Gastroesophageal sphincter (tissue), 4 donors: ENCODE measurements around the gene SMAD1. TPM values are rescaled to one million over a fixed set of nuclear protein-coding genes. Genes with fewer than 3 reads are reported as not detected.

Experiments
- ATAC-seq: fragments of 150-250 bp; one replicate; pipeline ENCODE4 v1.9.1; 2016; ENCODE audit warnings: mild to moderate bottlenecking, moderate library complexity
- H3K27ac ChIP-seq, 4 donors: fragments of 200-600 bp; sonication (generic) in 3 of 4; 1 replicate in 3 of 4; 2 replicates in 1 of 4; pipeline ENCODE4 v1.5.1; 2016 to 2019
- H3K27me3 ChIP-seq: fragments of 200-600 bp; sonication (generic); one replicate; pipeline ENCODE4 v1.5.1; 2019
- H3K36me3 ChIP-seq, 2 donors: fragments of 200-600 bp; sonication (generic); one replicate each; pipeline ENCODE4 v1.5.1; 2019; ENCODE audit warnings: control low read depth in 1 of 2
- H3K4me1 ChIP-seq, 3 donors: fragments of 200-600 bp; sonication (generic); 1 replicate in 2 of 3; 2 replicates in 1 of 3; pipeline ENCODE4 v1.5.1; 2016 to 2019; ENCODE audit warnings: control low read depth in 2 of 3
- H3K4me3 ChIP-seq, 2 donors: fragments of 200-600 bp; sonication (generic); one replicate each; pipeline ENCODE4 v1.5.1; 2019; ENCODE audit warnings: mild to moderate bottlenecking in 1 of 2, moderate library complexity in 1 of 2
- H3K9me3 ChIP-seq, 3 donors: fragments of 200-600 bp; sonication (generic); one replicate each; pipeline ENCODE4 v1.5.1; 2017 to 2019; ENCODE audit warnings: control low read depth in 2 of 3
- EP300 ChIP-seq: sonication (generic); formaldehyde crosslinking; IDR thresholded peaks from one replicate; pipeline ENCODE4 v1.6.1; 2017; ENCODE audit warnings: antibody characterized with exemption, mild to moderate bottlenecking
- POLR2A ChIP-seq, 2 donors: fragments of 450-650 bp; IDR thresholded peaks; one replicate each; pipeline ENCODE4 v1.6.1; 2017; ENCODE audit warnings: antibody characterized with exemption in 2 of 2, mild to moderate bottlenecking in 2 of 2, moderate library complexity in 1 of 2
- POLR2AphosphoS5 ChIP-seq: sonication (generic); formaldehyde crosslinking; IDR thresholded peaks from one replicate; pipeline ENCODE4 v1.6.1; 2017; ENCODE audit warnings: antibody characterized with exemption
- WGBS, 2 donors: methylation state at CpG; one replicate each; pipeline ENCODE4 v1.1.5; 2018; ENCODE audit warnings: low coverage in 1 of 2; 5-methylcytosine and 5-hydroxymethylcytosine counted together
- total RNA-seq, 4 donors: library from RNA; depleted of rRNA; stranded (reverse); fragments of >200 nt; gene quantifications; one replicate each; pipeline ENCODE4 v1.1.0, GENCODE V29; 2016
- TF ChIP-seq, protein P1 (sequence below), 4 experiments: fragments of 200-600 bp in 2 of 4; fragments of 450-650 bp in 2 of 4; sonication (generic) in 1 of 4; IDR thresholded peaks; one replicate each; pipeline ENCODE4 v1.5.1; 2017 to 2019; ENCODE audit warnings: antibody characterized with exemption in 4 of 4, mild to moderate bottlenecking in 2 of 4, moderate library complexity in 2 of 4

SMAD1 gene
- total RNA-seq, 4 donors from 2014 or later: 26.3 to 37.8 (median 29.2) TPM

DNA sequence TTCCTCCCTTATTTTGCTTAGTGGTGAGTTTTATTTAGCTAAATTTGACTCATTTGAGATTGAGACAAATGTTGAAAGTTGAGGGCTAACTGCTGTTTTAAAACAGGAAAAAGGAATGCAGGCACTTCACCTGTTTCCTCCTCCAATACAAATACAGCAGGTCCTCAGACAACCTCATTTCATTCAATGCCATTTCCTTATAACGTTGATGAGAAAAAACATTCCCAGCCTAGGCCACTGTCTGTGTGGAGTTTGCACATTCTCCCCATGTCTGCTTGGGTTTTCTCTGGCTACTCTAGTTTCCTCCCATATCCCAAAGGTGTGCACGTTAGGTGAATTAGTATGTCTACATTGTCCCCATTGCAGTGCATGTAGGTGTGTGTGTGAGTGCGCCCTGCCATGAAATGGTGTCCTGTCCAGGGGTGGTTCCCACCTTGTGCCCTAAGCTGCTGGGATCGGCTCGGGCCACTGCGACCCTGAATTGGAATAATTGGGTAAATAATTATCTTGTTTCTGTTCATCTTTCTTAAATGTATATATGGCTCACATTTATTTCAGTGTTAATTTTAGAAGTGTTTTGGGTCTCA is 21.9 kb downstream of the SMAD1 start:
- Histone ChIP-seq H3K36me3 (no peaks in the 10 kb centered on the region), H3K4me1 (peaks cover 0 to 82% (median 5%) of the 10 kb centered on the region in 3 donors), H3K27ac (peak overlapping the region in 3 of 4 donors; percentile 2 to 48 (median 20)), H3K9me3 (no peaks in the 10 kb centered on the region), H3K27me3 (no peaks in the 10 kb centered on the region), H3K4me3 (no peak overlapping the region)
- no peak for ATAC-seq
- 71 to 81% methylated on average over 2 to 6 of the region's 6 CpGs for WGBS, 2 donors
- TF ChIP-seq, protein P1, sequence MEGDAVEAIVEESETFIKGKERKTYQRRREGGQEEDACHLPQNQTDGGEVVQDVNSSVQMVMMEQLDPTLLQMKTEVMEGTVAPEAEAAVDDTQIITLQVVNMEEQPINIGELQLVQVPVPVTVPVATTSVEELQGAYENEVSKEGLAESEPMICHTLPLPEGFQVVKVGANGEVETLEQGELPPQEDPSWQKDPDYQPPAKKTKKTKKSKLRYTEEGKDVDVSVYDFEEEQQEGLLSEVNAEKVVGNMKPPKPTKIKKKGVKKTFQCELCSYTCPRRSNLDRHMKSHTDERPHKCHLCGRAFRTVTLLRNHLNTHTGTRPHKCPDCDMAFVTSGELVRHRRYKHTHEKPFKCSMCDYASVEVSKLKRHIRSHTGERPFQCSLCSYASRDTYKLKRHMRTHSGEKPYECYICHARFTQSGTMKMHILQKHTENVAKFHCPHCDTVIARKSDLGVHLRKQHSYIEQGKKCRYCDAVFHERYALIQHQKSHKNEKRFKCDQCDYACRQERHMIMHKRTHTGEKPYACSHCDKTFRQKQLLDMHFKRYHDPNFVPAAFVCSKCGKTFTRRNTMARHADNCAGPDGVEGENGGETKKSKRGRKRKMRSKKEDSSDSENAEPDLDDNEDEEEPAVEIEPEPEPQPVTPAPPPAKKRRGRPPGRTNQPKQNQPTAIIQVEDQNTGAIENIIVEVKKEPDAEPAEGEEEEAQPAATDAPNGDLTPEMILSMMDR (IDR thresholded peaks at IDR 0.05): no peak
- TF ChIP-seq EP300: no peak
- TF ChIP-seq POLR2A (IDR thresholded peaks at IDR 0.05): no peak
- TF ChIP-seq POLR2AphosphoS5: no peak

DNA sequence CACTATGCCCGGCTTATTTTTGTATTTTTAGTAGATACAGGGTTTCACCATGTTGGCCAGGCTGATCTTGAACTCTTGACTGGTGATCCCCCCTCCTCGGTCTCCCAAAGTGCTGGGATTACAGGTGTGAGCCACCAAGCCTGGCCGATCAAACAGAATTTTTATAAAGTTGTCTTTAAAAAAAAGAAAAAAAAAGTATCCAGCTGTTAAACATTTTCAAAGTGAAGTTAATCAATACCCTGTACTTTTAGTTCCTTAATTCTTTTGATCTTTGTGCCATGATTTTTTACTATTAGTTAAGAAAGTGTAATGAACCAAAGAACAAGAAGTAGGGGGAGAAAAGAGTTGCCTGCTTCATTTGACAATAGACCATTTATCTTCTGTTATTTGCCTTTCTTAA is 24.3 kb downstream of the SMAD1 start:
- Histone ChIP-seq H3K27me3 (no peaks in the 10 kb centered on the region), H3K9me3 (no peaks in the 10 kb centered on the region), H3K36me3 (no peaks in the 10 kb centered on the region), H3K27ac (no peak overlapping the region), H3K4me3 (no peak overlapping the region), H3K4me1 (peaks cover 0 to 69% (median 5%) of the 10 kb centered on the region in 3 donors)
- no peak for ATAC-seq
- WGBS, 2 donors: 75 to 92% methylated on average over 2 of the region's 3 CpGs
- TF ChIP-seq POLR2A (IDR thresholded peaks at IDR 0.05) (no peak), EP300 (no peak), POLR2AphosphoS5 (no peak)
- TF ChIP-seq, protein P1 (IDR thresholded peaks at IDR 0.05): no peak

DNA sequence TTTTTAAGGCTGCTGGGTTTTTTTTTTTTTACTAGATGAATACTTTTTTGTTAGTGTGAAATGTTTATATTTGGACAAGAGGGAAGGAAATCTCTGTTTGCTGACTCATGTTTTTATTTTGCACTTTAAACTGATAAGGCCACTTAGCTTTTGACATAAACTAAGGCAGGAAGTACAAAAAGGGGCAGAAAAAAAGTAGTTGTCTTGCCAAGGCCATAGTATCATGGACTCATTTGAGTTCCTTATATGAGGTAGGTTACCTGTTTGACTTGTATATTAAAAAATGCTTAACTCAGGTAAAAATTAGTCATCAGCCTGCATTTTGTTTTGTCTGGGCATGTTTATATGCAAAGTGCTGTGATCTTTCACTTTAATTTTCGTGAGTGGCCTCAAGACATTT is 26.0 kb downstream of the SMAD1 start:
- Histone ChIP-seq H3K27me3 (no peaks in the 10 kb centered on the region), H3K27ac (no peak overlapping the region), H3K36me3 (no peaks in the 10 kb centered on the region), H3K9me3 (peaks cover 0 to 9% (median 0%) of the 10 kb centered on the region in 3 donors), H3K4me3 (no peak overlapping the region), H3K4me1 (peaks cover 0 to 54% (median 5%) of the 10 kb centered on the region in 3 donors)
- no peak for ATAC-seq
- TF ChIP-seq POLR2A (IDR thresholded peaks at IDR 0.05) (no peak), POLR2AphosphoS5 (no peak), EP300 (no peak)
- TF ChIP-seq, protein P1 (IDR thresholded peaks at IDR 0.05): no peak
- WGBS, 2 donors: 67 to 73% methylated on average over 1 of the region's 1 CpG

DNA sequence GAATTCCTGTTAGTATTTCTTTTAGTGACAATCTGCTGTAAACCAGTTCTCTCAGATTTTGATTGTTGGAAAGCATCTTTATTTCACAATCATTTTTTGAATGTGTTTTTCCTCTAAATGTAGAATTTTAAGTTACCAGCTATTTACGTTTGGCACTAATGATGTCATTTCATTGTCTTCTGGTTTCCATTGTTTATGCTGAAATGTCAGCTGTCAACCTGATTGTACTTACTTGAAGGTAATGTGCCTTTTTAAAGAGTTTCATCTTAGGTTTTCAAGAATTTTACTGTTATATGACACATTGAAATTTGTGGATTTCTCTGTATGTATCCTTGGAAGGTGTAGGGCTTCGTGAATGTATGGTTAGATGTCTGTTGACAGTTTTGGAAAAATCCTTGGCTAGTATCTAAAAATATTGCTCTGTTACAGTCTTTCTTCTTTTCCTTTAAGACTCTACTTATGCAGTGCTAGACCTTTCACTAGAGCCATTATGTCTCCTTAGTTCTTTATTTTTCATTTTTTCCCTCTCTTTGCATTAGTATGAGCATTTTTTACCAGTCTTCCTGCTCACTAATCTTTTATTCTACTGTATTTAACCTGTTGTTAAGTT is 30.4 kb downstream of the SMAD1 start:
- Histone ChIP-seq H3K27ac (no peak overlapping the region), H3K36me3 (no peaks in the 10 kb centered on the region), H3K9me3 (peaks cover 0 to 9% (median 0%) of the 10 kb centered on the region in 3 donors), H3K4me1 (peaks cover 0 to 20% (median 0%) of the 10 kb centered on the region in 3 donors), H3K27me3 (no peaks in the 10 kb centered on the region), H3K4me3 (no peak overlapping the region)
- WGBS, 2 donors: 57 to 72% methylated on average over 2 of the region's 2 CpGs
- TF ChIP-seq, protein P1 (IDR thresholded peaks at IDR 0.05): no peak
- no peak for TF ChIP-seq POLR2A (IDR thresholded peaks at IDR 0.05)
- TF ChIP-seq EP300: no peak
- no peak for TF ChIP-seq POLR2AphosphoS5
- no peak for ATAC-seq
